Nephron progenitor cell (in vitro differentiated cells): ENCODE data around the gene KCNK1.
"Not testable (repeated sequence)": the region's sequence is repeated elsewhere in the genome, so short reads cannot be mapped to it uniquely, and the experiment has no call there.

Source experiments
- DNase-seq: peaks from one replicate; pipeline ENCODE4 v3.0.0; 2021
- H3K27ac Mint-ChIP-seq: 2 replicates; pipeline ENCODE4 v1.8.0; 2021; ENCODE audit warnings: mild to moderate bottlenecking, moderate library complexity, mixed read lengths
- H3K27me3 Mint-ChIP-seq: 2 replicates; pipeline ENCODE4 v1.8.0; 2021; ENCODE audit warnings: mild to moderate bottlenecking, low read depth, mixed read lengths; ENCODE audit not compliant: poor library complexity
- H3K36me3 Mint-ChIP-seq: 2 replicates; pipeline ENCODE4 v1.8.0; 2021; ENCODE audit warnings: low read depth, mixed read lengths
- H3K4me1 Mint-ChIP-seq: 2 replicates; pipeline ENCODE4 v1.8.0; 2021; ENCODE audit warnings: mixed read lengths
- H3K4me3 Mint-ChIP-seq: 2 replicates; pipeline ENCODE4 v1.8.0; 2021; ENCODE audit warnings: mild to moderate bottlenecking, moderate library complexity, mixed read lengths
- H3K9me3 Mint-ChIP-seq: 2 replicates; pipeline ENCODE4 v1.8.0; 2021; ENCODE audit warnings: mild to moderate bottlenecking, moderate library complexity, mixed read lengths
- TF ChIP-seq, protein P1 (sequence below): fragments of 200-600 bp; sonication (generic); IDR thresholded peaks from 2 replicates; pipeline ENCODE4 v1.5.0; 2021; ENCODE audit warnings: antibody characterized with exemption

Gene KCNK1

DNA sequence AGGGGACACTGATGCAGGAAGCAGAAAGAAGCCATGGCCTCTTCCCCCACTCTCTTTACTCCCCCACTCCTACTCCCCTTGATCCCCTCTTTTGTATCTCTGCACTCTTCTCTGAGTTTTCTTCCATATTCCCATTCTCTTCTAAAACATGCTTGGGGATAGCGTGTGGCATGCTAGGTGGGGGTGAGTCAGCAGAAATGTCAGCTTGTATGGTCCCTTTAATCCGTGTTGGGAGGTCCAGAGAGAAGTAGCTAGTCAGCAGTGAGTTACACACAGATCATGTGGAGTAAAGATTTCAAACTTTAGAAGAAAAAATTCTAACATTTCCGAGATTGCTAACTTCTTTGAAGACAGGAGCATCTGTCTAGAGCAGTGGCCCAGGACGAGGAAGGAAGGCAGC lies 4.0 kb upstream of the KCNK1 start:
- no peak overlapping the region for H3K27ac Mint-ChIP-seq
- DNase-seq = no peak
- peaks cover 31% of the 10 kb centered on the region for H3K4me1 Mint-ChIP-seq
- H3K27me3 Mint-ChIP-seq = peaks cover 56% of the 10 kb centered on the region
- H3K36me3 Mint-ChIP-seq = no peaks in the 10 kb centered on the region
- no peaks in the 10 kb centered on the region for H3K9me3 Mint-ChIP-seq
- TF ChIP-seq, protein P1, sequence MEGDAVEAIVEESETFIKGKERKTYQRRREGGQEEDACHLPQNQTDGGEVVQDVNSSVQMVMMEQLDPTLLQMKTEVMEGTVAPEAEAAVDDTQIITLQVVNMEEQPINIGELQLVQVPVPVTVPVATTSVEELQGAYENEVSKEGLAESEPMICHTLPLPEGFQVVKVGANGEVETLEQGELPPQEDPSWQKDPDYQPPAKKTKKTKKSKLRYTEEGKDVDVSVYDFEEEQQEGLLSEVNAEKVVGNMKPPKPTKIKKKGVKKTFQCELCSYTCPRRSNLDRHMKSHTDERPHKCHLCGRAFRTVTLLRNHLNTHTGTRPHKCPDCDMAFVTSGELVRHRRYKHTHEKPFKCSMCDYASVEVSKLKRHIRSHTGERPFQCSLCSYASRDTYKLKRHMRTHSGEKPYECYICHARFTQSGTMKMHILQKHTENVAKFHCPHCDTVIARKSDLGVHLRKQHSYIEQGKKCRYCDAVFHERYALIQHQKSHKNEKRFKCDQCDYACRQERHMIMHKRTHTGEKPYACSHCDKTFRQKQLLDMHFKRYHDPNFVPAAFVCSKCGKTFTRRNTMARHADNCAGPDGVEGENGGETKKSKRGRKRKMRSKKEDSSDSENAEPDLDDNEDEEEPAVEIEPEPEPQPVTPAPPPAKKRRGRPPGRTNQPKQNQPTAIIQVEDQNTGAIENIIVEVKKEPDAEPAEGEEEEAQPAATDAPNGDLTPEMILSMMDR = no peak
- H3K4me3 Mint-ChIP-seq = no peak overlapping the region

DNA sequence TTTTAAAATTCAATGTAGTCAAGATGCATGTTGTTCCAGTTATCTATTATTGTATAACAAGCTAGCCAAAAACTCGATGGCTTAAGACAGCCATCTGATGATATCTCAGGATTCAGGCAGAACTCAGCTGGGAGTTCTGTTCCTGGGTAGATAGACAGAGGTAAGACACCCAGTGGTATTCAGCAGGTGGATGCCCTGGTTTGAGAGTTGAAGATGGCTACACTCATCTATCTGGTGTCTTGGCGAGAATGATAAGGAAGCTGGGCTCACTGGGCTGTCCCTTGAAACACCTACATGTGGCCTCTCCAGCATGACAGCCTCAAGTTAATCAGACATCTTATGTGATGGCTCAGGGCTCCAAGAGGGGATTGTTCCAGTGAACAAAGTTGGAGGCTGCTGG lies 3.3 kb upstream of the KCNK1 start:
- Mint-ChIP-seq H3K27me3 (peaks cover 63% of the 10 kb centered on the region), H3K36me3 (no peaks in the 10 kb centered on the region), H3K27ac (no peak overlapping the region), H3K4me1 (peaks cover 38% of the 10 kb centered on the region), H3K9me3 (no peaks in the 10 kb centered on the region), H3K4me3 (no peak overlapping the region)
- no peak for DNase-seq
- TF ChIP-seq, protein P1 = no peak

DNA sequence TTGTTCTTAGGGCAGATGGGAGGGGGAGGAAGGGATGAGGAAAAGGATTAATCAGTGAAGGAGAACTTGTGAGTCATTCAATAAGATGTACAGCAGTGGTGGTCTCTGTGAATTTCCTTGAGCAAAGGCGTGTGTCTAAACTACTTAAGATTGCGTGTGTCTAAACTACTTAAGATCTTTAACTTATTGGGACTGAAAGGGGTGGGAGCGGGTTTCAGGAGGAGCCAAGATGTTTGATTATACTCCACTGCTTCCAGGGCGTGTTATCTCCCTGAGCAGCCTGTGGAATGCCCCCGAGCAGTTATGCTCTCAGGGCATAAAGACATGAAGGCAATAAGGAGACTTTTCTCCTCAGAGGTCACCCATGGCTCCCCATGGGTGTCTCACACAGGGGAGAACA lies 2.5 kb upstream of the KCNK1 start:
- not testable (repeated sequence) for H3K4me3 Mint-ChIP-seq, H3K27ac Mint-ChIP-seq, H3K36me3 Mint-ChIP-seq, H3K9me3 Mint-ChIP-seq, DNase-seq
- Mint-ChIP-seq H3K4me1 (peaks cover 41% of the 10 kb centered on the region), H3K27me3 (peaks cover 70% of the 10 kb centered on the region)

DNA sequence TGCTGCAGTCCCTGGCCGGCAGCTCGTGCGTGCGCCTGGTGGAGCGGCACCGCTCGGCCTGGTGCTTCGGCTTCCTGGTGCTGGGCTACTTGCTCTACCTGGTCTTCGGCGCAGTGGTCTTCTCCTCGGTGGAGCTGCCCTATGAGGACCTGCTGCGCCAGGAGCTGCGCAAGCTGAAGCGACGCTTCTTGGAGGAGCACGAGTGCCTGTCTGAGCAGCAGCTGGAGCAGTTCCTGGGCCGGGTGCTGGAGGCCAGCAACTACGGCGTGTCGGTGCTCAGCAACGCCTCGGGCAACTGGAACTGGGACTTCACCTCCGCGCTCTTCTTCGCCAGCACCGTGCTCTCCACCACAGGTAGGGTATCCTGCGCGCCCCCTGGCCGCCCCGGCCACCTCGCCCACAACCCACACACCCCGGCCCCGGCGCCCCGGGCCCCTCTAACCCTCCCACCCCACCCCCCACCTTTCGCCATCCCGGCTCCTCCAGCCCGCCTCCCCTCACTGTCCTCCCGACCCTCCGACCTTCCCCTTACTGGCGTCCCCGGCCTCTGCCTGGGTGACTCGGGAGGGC lies 352 bp downstream of the KCNK1 start:
- Mint-ChIP-seq H3K27ac (no peak overlapping the region), H3K4me1 (peaks cover 34% of the 10 kb centered on the region), H3K36me3 (no peaks in the 10 kb centered on the region), H3K9me3 (no peaks in the 10 kb centered on the region), H3K4me3 (peak overlapping the region; percentile 87), H3K27me3 (peaks cover 83% of the 10 kb centered on the region)
- DNase-seq = peak; percentile 22
- TF ChIP-seq, protein P1 = no peak

DNA sequence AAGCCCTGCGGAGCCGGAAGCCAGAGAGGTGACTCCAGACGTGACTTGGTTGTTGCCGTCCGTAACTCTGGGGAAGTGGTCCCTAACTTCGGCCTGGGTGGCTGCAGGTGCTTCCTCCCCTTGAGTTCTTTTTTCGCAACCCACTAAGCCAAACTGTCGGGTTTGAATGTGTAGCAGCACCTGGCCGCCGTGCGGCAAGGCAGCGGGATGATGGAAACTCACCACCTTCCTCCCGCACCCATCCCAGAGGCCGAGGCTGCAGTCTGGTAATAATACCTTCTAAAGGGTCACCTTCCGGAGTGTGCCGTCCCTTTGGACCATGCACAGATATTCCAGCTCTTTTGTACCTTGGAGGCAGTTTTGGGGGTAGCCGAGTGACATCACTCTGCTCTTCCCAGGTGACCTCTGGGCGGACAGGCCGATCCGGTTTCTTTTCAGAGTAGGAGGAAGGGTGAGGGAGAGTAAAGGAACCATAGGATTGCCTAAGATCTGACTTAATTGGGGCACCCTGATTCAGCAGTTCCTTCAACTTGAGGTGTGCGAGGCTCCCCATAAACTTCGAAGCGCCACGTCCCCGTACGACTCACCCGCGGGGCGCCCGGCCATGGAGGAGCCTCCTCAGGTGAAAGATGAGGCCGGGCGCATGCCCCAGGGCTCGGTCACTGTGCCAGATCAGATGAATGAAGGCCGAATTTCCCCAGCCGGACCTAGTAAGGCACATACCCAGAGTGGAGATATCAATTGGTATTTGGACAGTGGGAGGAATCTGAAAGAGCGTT lies 1.0 kb downstream of the KCNK1 start:
- DNase-seq = peak; percentile 13
- peaks cover 34% of the 10 kb centered on the region for H3K4me1 Mint-ChIP-seq
- H3K36me3 Mint-ChIP-seq = no peaks in the 10 kb centered on the region
- H3K4me3 Mint-ChIP-seq = peak overlapping the region; percentile 87
- H3K27ac Mint-ChIP-seq = no peak overlapping the region
- H3K27me3 Mint-ChIP-seq = peaks cover 79% of the 10 kb centered on the region
- no peaks in the 10 kb centered on the region for H3K9me3 Mint-ChIP-seq
- TF ChIP-seq, protein P1 = no peak

DNA sequence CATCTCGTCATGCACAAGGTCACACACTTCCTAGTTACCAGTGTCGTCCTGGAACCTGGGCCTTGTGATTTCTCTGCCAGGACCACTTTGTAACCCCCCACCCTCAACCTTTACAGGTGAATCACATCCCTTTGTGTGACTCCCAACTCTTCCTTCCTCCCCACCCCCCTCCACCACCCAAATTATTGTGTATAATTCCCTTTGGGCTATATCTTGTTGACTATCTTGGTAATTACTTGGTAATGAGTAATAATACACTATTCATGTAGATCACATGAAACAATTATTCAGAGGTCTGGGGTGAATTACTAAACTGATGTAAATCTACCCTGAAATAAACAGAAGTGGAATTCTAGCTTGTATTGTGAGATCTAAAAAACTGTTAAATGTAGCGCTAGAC lies 1.7 kb downstream of the KCNK1 start:
- no peaks in the 10 kb centered on the region for H3K36me3 Mint-ChIP-seq
- TF ChIP-seq, protein P1 = no peak
- peak overlapping the region; percentile 87 for H3K4me3 Mint-ChIP-seq
- peaks cover 79% of the 10 kb centered on the region for H3K27me3 Mint-ChIP-seq
- H3K9me3 Mint-ChIP-seq = no peaks in the 10 kb centered on the region
- H3K4me1 Mint-ChIP-seq = peaks cover 34% of the 10 kb centered on the region
- no peak for DNase-seq
- no peak overlapping the region for H3K27ac Mint-ChIP-seq
